ENCODE data around the gene MRPL36. TPM values are rescaled to one million over a fixed set of nuclear protein-coding genes. Genes with fewer than 3 reads are reported as not detected.

MRPL36 gene
- total RNA-seq, 4 donors from 2014 or later, result 26.7 to 37.4 (median 32.7) TPM

DNA sequence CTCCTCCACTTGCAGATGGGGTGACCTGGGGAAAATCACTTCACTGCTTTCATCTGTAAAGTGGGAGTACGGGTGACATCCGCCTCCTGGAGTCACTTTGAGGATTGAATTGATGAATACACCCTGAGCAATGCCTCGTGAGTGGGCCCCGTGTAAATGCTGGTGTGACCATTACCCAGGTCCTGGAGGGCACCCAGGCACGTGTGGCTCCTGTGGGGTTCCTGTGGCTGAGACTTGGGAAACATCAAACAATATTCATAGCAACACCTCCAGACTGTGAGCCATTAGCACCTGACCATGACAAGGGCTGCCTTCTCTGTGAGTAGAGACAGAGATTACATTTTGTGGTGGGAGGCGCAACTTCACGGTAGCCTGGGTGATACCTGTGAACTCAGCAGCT, 11.4 kb downstream of the MRPL36 start:
- in situ Hi-C loops (cut with MboI; ENCODE audit: low pct_ligation_motif_present in 1 of 4, low pct_unique_long_range_greater_than_20kb in 1 of 4, low sequenced_read_pairs in 3 of 4), result no loop called here
- Histone ChIP-seq H3K36me3 (no peaks in the 10 kb centered on the region), H3K4me3 (no peak overlapping the region), H3K4me1 (no peaks in the 10 kb centered on the region), H3K27ac (no peak overlapping the region), H3K27me3 (peaks cover 5% of the 10 kb centered on the region), H3K9me3 (no peaks in the 10 kb centered on the region)
- TF ChIP-seq EP300 (IDR thresholded peaks at IDR 0.05; ENCODE audit: low read depth) (no peak), POLR2AphosphoS5 (IDR thresholded peaks at IDR 0.05) (no peak), POLR2A (IDR thresholded peaks at IDR 0.05) (no peak)
- TF ChIP-seq, protein P1, sequence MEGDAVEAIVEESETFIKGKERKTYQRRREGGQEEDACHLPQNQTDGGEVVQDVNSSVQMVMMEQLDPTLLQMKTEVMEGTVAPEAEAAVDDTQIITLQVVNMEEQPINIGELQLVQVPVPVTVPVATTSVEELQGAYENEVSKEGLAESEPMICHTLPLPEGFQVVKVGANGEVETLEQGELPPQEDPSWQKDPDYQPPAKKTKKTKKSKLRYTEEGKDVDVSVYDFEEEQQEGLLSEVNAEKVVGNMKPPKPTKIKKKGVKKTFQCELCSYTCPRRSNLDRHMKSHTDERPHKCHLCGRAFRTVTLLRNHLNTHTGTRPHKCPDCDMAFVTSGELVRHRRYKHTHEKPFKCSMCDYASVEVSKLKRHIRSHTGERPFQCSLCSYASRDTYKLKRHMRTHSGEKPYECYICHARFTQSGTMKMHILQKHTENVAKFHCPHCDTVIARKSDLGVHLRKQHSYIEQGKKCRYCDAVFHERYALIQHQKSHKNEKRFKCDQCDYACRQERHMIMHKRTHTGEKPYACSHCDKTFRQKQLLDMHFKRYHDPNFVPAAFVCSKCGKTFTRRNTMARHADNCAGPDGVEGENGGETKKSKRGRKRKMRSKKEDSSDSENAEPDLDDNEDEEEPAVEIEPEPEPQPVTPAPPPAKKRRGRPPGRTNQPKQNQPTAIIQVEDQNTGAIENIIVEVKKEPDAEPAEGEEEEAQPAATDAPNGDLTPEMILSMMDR (IDR thresholded peaks at IDR 0.05), result no peak
- intact Hi-C loops (cut with DNase I; ENCODE audit: low total_unique reads), result no loop called here
- no peak for DNase-seq
- WGBS, 2 donors (ENCODE audit: low coverage in 1 of 2), result 90 to 100% methylated on average over 1 to 7 of the region's 7 CpGs

GRCh38 chr5:1787472-1788047, 12.1 kb downstream of the MRPL36 start:
- in situ Hi-C loops (cut with MboI; ENCODE audit: low pct_ligation_motif_present in 1 of 4, low pct_unique_long_range_greater_than_20kb in 1 of 4, low sequenced_read_pairs in 3 of 4) (no loop called here), intact Hi-C loops (cut with DNase I; ENCODE audit: low total_unique reads) (no loop called here)
- Histone ChIP-seq H3K4me3 (no peak overlapping the region), H3K4me1 (no peaks in the 10 kb centered on the region), H3K27me3 (peaks cover 5% of the 10 kb centered on the region), H3K9me3 (no peaks in the 10 kb centered on the region), H3K27ac (no peak overlapping the region), H3K36me3 (no peaks in the 10 kb centered on the region)
- WGBS, 2 donors (ENCODE audit: low coverage in 1 of 2), result 77 to 100% methylated on average over 2 to 12 of the region's 12 CpGs
- TF ChIP-seq, protein P1 (IDR thresholded peaks at IDR 0.05), result no peak
- TF ChIP-seq EP300 (IDR thresholded peaks at IDR 0.05; ENCODE audit: low read depth) (no peak), POLR2AphosphoS5 (IDR thresholded peaks at IDR 0.05) (no peak), POLR2A (IDR thresholded peaks at IDR 0.05) (no peak)
- no peak for DNase-seq

DNA sequence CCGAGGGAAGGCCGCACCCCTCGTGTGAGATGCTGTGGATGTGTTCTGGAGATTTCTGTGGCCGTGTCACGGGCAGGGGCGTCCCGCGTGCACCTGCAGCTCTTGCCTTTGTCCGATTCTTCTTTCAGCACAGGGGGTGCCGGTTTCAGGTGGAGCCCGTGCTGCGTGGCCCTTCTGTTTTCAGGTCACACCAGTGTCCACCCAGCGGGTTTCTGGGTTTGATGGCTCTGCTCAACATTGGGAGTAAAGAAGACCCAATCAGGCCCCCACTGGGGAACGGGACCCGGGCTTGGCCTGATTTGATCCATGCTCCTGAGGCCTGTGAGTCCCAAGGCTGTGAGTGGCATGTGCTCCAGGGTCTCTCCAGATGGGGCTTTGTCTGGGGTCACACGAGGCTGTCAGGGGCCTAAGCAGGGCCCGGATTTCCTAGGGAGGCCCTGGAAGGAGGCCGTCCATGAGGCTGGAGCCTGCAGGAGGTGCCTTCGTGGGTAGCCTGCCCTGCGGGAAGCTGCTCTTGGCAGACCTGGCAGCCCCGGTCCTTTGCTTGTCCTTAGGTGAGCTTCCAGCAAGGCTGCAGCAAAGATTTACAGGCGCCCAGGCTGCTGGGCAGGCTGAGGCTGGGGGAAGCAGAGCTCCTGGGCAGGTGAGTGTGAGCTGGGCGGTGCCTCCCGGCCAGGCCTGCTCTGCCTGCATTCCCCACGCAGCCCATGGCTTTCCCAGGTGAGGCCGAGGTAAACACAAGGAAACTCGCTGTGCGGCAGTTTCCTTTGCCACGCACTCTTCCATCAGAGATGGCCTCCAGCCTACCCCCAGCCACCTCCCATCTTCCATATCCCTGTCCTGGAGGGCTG, 12.8 kb downstream of the MRPL36 start:
- intact Hi-C loops (cut with DNase I; ENCODE audit: low total_unique reads) (no loop called here), in situ Hi-C loops (cut with MboI; ENCODE audit: low pct_ligation_motif_present in 1 of 4, low pct_unique_long_range_greater_than_20kb in 1 of 4, low sequenced_read_pairs in 3 of 4) (no loop called here)
- no peak overlapping the region for H3K27ac ChIP-seq
- H3K4me3 ChIP-seq, result no peak overlapping the region
- no peaks in the 10 kb centered on the region for H3K9me3 ChIP-seq
- DNase-seq, result no peak
- TF ChIP-seq, protein P1 (IDR thresholded peaks at IDR 0.05), result no peak
- TF ChIP-seq POLR2A (IDR thresholded peaks at IDR 0.05) (no peak), POLR2AphosphoS5 (IDR thresholded peaks at IDR 0.05) (no peak)
- H3K27me3 ChIP-seq, result peaks cover 5% of the 10 kb centered on the region
- WGBS, 2 donors (ENCODE audit: low coverage in 1 of 2), result 88% methylated on average over 27 of the region's 29 CpGs; no CpG with 5 or more reads in 1 of the 2 donors
- no peaks in the 10 kb centered on the region for H3K4me1 ChIP-seq
- H3K36me3 ChIP-seq, result no peaks in the 10 kb centered on the region

- in situ Hi-C loops (cut with MboI; ENCODE audit: low pct_ligation_motif_present in 1 of 4, low pct_unique_long_range_greater_than_20kb in 1 of 4, low sequenced_read_pairs in 3 of 4) (no loop called here), intact Hi-C loops (cut with DNase I; ENCODE audit: low total_unique reads) (no loop called here)
- Histone ChIP-seq H3K4me3 (no peak overlapping the region), H3K9me3 (no peaks in the 10 kb centered on the region), H3K27me3 (peaks cover 5% of the 10 kb centered on the region), H3K4me1 (no peaks in the 10 kb centered on the region), H3K27ac (no peak overlapping the region), H3K36me3 (no peaks in the 10 kb centered on the region)
- TF ChIP-seq POLR2AphosphoS5 (IDR thresholded peaks at IDR 0.05) (no peak), POLR2A (IDR thresholded peaks at IDR 0.05) (no peak), EP300 (IDR thresholded peaks at IDR 0.05; ENCODE audit: low read depth) (no peak)
- TF ChIP-seq, protein P1 (IDR thresholded peaks at IDR 0.05), result no peak
- no peak for DNase-seq
- 83 to 90% methylated on average over 2 to 13 of the region's 13 CpGs for WGBS, 2 donors (ENCODE audit: low coverage in 1 of 2)
Measured at GRCh38 chr5:1785984-1786383, 13.7 kb downstream of the MRPL36 start.
